Measurements from ENCODE around the gene ENOX1. TPM values are rescaled to one million over a fixed set of nuclear protein-coding genes. Genes with fewer than 3 reads are reported as not detected.

The ENOX1 gene
- total RNA-seq, 1 donor from 2014 or later = 1.1 TPM

DNA sequence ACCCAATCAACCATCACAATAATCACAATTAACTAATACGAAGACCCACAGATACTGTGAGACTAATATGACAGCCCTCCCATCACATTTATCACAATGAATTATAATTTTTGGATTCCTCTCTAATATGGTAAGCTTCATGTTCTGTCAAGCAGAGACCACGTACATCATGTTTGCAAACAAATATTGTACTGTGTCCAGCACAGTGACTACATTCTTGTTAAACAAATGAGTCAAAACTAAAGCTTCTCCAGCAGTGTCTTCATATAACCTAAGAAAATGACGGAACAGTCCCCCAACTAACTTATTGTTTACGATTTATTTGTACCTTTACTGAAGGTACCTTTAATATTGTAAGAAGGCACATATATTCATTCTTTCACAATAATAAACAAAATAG is 292.6 kb downstream of the ENOX1 start:
- Mint-ChIP-seq H3K27ac (no peak overlapping the region), H3K27me3 (ENCODE audit: insufficient read depth, low read depth) (peaks cover 4% of the 10 kb centered on the region), H3K36me3 (no peaks in the 10 kb centered on the region), H3K4me3 (no peak overlapping the region), H3K4me1 (no peaks in the 10 kb centered on the region), H3K9me3 (peaks cover 2% of the 10 kb centered on the region)
- peaks cover 6% of the 10 kb centered on the region for H3K4me1 ChIP-seq
- H4K20me1 ChIP-seq (ENCODE audit: low read depth) = no peaks in the 10 kb centered on the region
- no peak overlapping the region for H3K27ac ChIP-seq
- H3K27me3 ChIP-seq = no peaks in the 10 kb centered on the region
- no peak for TF ChIP-seq EZH2phosphoT487 (IDR thresholded peaks at IDR 0.05)
- TF ChIP-seq, protein P1, sequence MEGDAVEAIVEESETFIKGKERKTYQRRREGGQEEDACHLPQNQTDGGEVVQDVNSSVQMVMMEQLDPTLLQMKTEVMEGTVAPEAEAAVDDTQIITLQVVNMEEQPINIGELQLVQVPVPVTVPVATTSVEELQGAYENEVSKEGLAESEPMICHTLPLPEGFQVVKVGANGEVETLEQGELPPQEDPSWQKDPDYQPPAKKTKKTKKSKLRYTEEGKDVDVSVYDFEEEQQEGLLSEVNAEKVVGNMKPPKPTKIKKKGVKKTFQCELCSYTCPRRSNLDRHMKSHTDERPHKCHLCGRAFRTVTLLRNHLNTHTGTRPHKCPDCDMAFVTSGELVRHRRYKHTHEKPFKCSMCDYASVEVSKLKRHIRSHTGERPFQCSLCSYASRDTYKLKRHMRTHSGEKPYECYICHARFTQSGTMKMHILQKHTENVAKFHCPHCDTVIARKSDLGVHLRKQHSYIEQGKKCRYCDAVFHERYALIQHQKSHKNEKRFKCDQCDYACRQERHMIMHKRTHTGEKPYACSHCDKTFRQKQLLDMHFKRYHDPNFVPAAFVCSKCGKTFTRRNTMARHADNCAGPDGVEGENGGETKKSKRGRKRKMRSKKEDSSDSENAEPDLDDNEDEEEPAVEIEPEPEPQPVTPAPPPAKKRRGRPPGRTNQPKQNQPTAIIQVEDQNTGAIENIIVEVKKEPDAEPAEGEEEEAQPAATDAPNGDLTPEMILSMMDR (IDR thresholded peaks at IDR 0.05) = no peak
- TF ChIP-seq EZH2 (IDR thresholded peaks at IDR 0.05) = no peak
- DNase-seq (ENCODE audit: low spot score) = no peak
- H2AFZ ChIP-seq (replicated peaks) = no peak overlapping the region
- no peaks in the 10 kb centered on the region for H3K79me2 ChIP-seq (ENCODE audit: low read depth)
- no peak overlapping the region for H3K4me2 ChIP-seq
- H3K4me3 ChIP-seq = no peak overlapping the region
- no peaks in the 10 kb centered on the region for H3K9me3 ChIP-seq (ENCODE audit: low read depth)
- H3K36me3 ChIP-seq = no peaks in the 10 kb centered on the region
- no peaks in the 10 kb centered on the region for H3F3A ChIP-seq (ENCODE audit: low read depth)
- H3K9ac ChIP-seq = no peak overlapping the region

DNA sequence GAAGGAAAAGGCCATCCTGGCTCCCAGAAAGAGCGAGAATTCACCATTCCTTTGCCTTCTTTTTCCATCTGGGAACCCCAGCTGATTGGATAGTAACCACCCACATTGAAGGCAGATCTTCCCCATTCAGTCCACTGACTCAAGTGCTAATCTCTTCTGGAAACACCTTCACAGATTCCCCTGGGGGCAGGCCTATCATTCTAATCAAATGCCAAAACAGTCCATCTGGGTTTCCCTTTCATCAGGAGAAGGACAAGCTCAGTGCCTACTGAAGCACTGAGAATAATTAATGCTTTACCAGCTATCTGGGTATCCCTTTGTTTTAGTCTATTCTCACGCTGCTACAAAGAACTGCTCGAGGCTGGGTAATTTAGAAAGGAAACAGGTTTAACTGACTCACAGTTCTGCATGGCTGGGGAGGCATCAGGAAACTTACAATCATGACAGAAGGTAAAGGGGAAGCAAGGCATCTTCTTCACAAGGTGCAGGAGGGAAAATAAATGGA is 293.2 kb downstream of the ENOX1 start:
- Histone ChIP-seq H4K20me1 (ENCODE audit: low read depth) (no peaks in the 10 kb centered on the region), H3K36me3 (no peaks in the 10 kb centered on the region), H3K9me3 (ENCODE audit: low read depth) (no peaks in the 10 kb centered on the region), H2AFZ (replicated peaks) (no peak overlapping the region), H3K27ac (no peak overlapping the region), H3K4me1 (peaks cover 6% of the 10 kb centered on the region), H3K9ac (no peak overlapping the region), H3K4me2 (no peak overlapping the region), H3K79me2 (ENCODE audit: low read depth) (no peaks in the 10 kb centered on the region), H3K27me3 (no peaks in the 10 kb centered on the region), H3F3A (ENCODE audit: low read depth) (no peaks in the 10 kb centered on the region), H3K4me3 (no peak overlapping the region)
- peaks cover 2% of the 10 kb centered on the region for H3K9me3 Mint-ChIP-seq
- no peaks in the 10 kb centered on the region for H3K36me3 Mint-ChIP-seq
- H3K27ac Mint-ChIP-seq = no peak overlapping the region
- no peak for TF ChIP-seq EZH2 (IDR thresholded peaks at IDR 0.05)
- TF ChIP-seq, protein P1 (IDR thresholded peaks at IDR 0.05) = no peak
- TF ChIP-seq EZH2phosphoT487 (IDR thresholded peaks at IDR 0.05) = no peak
- no peak overlapping the region for H3K4me3 Mint-ChIP-seq
- H3K27me3 Mint-ChIP-seq (ENCODE audit: insufficient read depth, low read depth) = peaks cover 4% of the 10 kb centered on the region
- no peak for DNase-seq (ENCODE audit: low spot score)
- H3K4me1 Mint-ChIP-seq = no peaks in the 10 kb centered on the region

DNA sequence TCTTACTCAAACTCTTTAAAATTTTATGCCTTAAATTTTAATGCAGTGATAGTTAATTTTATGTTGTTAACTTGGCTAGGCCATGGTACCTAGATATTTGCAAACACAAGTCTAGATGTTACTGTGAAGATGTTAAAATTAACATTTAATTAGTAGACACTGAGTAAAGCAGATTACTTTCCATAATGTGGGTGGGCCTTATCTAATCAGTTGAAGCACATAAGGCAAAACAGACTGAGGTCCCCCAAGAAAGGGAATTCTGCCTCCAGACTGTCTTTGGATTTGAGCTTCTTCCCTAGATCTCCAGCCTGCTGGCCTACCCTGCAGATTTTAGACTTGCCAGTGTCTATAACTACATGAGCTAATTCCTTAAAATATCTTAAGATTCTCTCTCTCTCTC is 294.0 kb downstream of the ENOX1 start:
- Histone ChIP-seq H3K27me3 (no peaks in the 10 kb centered on the region), H3K4me2 (no peak overlapping the region), H2AFZ (replicated peaks) (no peak overlapping the region), H3F3A (ENCODE audit: low read depth) (no peaks in the 10 kb centered on the region), H3K27ac (no peak overlapping the region), H3K79me2 (ENCODE audit: low read depth) (no peaks in the 10 kb centered on the region), H3K36me3 (no peaks in the 10 kb centered on the region), H3K9ac (no peak overlapping the region), H3K4me1 (peaks cover 6% of the 10 kb centered on the region), H3K9me3 (ENCODE audit: low read depth) (no peaks in the 10 kb centered on the region), H3K4me3 (no peak overlapping the region), H4K20me1 (ENCODE audit: low read depth) (no peaks in the 10 kb centered on the region)
- no peak overlapping the region for H3K4me3 Mint-ChIP-seq
- H3K9me3 Mint-ChIP-seq = peaks cover 2% of the 10 kb centered on the region
- no peak overlapping the region for H3K27ac Mint-ChIP-seq
- H3K4me1 Mint-ChIP-seq = no peaks in the 10 kb centered on the region
- DNase-seq (ENCODE audit: low spot score) = no peak
- no peak for TF ChIP-seq EZH2phosphoT487 (IDR thresholded peaks at IDR 0.05)
- TF ChIP-seq, protein P1 (IDR thresholded peaks at IDR 0.05) = no peak
- no peak for TF ChIP-seq EZH2 (IDR thresholded peaks at IDR 0.05)
- H3K36me3 Mint-ChIP-seq = no peaks in the 10 kb centered on the region
- H3K27me3 Mint-ChIP-seq (ENCODE audit: insufficient read depth, low read depth) = peaks cover 4% of the 10 kb centered on the region
